ENCODE data around the gene MMP20. TPM values are rescaled to one million over a fixed set of nuclear protein-coding genes. Genes with fewer than 3 reads are reported as not detected.

Gene MMP20
- total RNA-seq, 1 experiment from 2014 or later, result not detected

DNA sequence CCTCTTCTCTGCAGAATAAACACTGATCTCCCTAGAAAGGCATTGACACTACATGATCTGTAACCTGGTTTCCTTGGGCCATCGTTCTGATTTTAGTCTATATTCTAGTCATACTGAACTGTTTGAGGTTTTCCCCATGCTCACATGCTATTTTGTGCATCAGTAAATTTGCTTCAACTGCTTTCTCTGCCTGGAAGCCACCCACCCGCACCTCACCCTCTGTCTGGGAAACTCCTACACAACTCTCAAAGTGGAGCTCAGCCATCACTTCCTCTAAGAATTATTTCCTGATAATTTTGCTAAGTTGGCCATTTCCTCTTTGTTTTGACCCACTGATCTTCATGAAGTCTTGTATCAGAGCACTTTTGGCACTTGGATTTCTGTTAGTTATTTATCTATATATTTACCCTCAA is 36.1 kb downstream of the MMP20 start:
- no peak for ATAC-seq
- CTCF ChIA-PET, result no interaction called here
- H3K4me1 Mint-ChIP-seq, result peaks cover 8% of the 10 kb centered on the region

DNA sequence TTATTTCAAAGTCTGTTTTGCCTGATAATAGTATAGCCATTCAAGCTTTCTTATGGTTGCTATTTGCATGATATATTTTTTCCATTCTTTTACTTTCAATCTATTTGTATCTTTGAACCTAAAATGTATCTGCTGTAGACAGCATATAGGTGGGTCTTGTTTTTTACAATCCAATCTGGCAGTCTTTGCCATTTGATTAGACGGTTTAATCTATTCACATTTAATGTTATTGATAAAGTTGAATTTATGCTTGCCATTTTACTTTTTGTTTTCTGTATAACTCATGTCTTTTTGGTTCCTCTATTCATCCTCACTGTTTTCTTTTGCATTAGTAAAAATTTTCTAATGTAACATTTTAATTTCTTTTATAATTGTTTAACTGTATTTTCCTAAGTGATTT is 37.4 kb downstream of the MMP20 start:
- no peaks in the 10 kb centered on the region for H3K27me3 Mint-ChIP-seq (ENCODE audit: low read depth)
- TF ChIP-seq, protein P1, sequence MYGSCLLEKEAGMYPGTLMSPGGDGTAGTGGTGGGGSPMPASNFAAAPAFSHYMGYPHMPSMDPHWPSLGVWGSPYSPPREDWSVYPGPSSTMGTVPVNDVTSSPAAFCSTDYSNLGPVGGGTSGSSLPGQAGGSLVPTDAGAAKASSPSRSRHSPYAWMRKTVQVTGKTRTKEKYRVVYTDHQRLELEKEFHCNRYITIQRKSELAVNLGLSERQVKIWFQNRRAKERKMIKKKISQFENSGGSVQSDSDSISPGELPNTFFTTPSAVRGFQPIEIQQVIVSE (CRISPR knock-in tag; IDR thresholded peaks at IDR 0.05; ENCODE audit: borderline replicate concordance), result no peak
- TF ChIP-seq ZNF138 (CRISPR knock-in tag; conservative IDR thresholded peaks at IDR 0.05) (no peak), PRRX2 (CRISPR knock-in tag; IDR thresholded peaks at IDR 0.05) (no peak)
- TF ChIP-seq, protein P2, sequence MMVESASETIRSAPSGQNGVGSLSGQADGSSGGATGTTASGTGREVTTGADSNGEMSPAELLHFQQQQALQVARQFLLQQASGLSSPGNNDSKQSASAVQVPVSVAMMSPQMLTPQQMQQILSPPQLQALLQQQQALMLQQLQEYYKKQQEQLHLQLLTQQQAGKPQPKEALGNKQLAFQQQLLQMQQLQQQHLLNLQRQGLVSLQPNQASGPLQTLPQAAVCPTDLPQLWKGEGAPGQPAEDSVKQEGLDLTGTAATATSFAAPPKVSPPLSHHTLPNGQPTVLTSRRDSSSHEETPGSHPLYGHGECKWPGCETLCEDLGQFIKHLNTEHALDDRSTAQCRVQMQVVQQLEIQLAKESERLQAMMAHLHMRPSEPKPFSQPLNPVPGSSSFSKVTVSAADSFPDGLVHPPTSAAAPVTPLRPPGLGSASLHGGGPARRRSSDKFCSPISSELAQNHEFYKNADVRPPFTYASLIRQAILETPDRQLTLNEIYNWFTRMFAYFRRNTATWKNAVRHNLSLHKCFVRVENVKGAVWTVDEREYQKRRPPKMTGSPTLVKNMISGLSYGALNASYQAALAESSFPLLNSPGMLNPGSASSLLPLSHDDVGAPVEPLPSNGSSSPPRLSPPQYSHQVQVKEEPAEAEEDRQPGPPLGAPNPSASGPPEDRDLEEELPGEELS (CRISPR knock-in tag; IDR thresholded peaks at IDR 0.05), result no peak
- TF ChIP-seq, protein P3, sequence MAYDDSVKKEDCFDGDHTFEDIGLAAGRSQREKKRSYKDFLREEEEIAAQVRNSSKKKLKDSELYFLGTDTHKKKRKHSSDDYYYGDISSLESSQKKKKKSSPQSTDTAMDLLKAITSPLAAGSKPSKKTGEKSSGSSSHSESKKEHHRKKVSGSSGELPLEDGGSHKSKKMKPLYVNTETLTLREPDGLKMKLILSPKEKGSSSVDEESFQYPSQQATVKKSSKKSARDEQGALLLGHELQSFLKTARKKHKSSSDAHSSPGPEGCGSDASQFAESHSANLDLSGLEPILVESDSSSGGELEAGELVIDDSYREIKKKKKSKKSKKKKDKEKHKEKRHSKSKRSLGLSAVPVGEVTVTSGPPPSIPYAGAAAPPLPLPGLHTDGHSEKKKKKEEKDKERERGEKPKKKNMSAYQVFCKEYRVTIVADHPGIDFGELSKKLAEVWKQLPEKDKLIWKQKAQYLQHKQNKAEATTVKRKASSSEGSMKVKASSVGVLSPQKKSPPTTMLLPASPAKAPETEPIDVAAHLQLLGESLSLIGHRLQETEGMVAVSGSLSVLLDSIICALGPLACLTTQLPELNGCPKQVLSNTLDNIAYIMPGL (CRISPR knock-in tag; IDR thresholded peaks at IDR 0.05), result no peak
- TF ChIP-seq, protein P4, sequence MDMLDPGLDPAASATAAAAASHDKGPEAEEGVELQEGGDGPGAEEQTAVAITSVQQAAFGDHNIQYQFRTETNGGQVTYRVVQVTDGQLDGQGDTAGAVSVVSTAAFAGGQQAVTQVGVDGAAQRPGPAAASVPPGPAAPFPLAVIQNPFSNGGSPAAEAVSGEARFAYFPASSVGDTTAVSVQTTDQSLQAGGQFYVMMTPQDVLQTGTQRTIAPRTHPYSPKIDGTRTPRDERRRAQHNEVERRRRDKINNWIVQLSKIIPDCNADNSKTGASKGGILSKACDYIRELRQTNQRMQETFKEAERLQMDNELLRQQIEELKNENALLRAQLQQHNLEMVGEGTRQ (CRISPR knock-in tag; IDR thresholded peaks at IDR 0.05), result no peak
- no peak overlapping the region for H3K4me3 Mint-ChIP-seq
- no peak overlapping the region for H3K27ac Mint-ChIP-seq
- DNase-seq (ENCODE audit: low spot score) (no peak), ATAC-seq (no peak)
- H3K36me3 Mint-ChIP-seq, result no peaks in the 10 kb centered on the region
- peaks cover 8% of the 10 kb centered on the region for H3K4me1 Mint-ChIP-seq
- ChIA-PET POLR2A (no interaction called here), CTCF (no interaction called here)
- peaks cover 14% of the 10 kb centered on the region for H3K9me3 Mint-ChIP-seq

More for the DNA sequence above, 36.1 kb downstream of the MMP20 start:
- TF ChIP-seq TP53 (CRISPR knock-in tag; IDR thresholded peaks at IDR 0.05) (no peak), SP1 (CRISPR knock-in tag; conservative IDR thresholded peaks at IDR 0.05) (no peak), ZNF232 (CRISPR knock-in tag; IDR thresholded peaks at IDR 0.05) (no peak), ZNF219 (CRISPR knock-in tag; IDR thresholded peaks at IDR 0.05; ENCODE audit: borderline replicate concordance) (no peak), JUN (CRISPR knock-in tag; IDR thresholded peaks at IDR 0.05) (no peak), IRF2 (CRISPR knock-in tag; IDR thresholded peaks at IDR 0.05; ENCODE audit: borderline replicate concordance, low read depth) (no peak), CBFB (CRISPR knock-in tag; IDR thresholded peaks at IDR 0.05; ENCODE audit: low read depth) (no peak), SMAD4 (CRISPR knock-in tag; IDR thresholded peaks at IDR 0.05) (no peak), HMGA2 (CRISPR knock-in tag; IDR thresholded peaks at IDR 0.05) (no peak), ZNF121 (CRISPR knock-in tag; IDR thresholded peaks at IDR 0.05) (no peak), NFYB (CRISPR knock-in tag; conservative IDR thresholded peaks at IDR 0.05; ENCODE audit: low read depth) (no peak), RELA (CRISPR knock-in tag; IDR thresholded peaks at IDR 0.05; ENCODE audit: borderline replicate concordance) (no peak), MXD4 (CRISPR knock-in tag; IDR thresholded peaks at IDR 0.05; ENCODE audit: borderline replicate concordance) (no peak)
- TF ChIP-seq, protein P5, sequence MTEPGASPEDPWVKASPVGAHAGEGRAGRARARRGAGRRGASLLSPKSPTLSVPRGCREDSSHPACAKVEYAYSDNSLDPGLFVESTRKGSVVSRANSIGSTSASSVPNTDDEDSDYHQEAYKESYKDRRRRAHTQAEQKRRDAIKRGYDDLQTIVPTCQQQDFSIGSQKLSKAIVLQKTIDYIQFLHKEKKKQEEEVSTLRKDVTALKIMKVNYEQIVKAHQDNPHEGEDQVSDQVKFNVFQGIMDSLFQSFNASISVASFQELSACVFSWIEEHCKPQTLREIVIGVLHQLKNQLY (CRISPR knock-in tag; IDR thresholded peaks at IDR 0.05), result no peak
- TF ChIP-seq, protein P6, sequence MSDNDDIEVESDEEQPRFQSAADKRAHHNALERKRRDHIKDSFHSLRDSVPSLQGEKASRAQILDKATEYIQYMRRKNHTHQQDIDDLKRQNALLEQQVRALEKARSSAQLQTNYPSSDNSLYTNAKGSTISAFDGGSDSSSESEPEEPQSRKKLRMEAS (CRISPR knock-in tag; IDR thresholded peaks at IDR 0.05), result no peak
- TF ChIP-seq, protein P7, sequence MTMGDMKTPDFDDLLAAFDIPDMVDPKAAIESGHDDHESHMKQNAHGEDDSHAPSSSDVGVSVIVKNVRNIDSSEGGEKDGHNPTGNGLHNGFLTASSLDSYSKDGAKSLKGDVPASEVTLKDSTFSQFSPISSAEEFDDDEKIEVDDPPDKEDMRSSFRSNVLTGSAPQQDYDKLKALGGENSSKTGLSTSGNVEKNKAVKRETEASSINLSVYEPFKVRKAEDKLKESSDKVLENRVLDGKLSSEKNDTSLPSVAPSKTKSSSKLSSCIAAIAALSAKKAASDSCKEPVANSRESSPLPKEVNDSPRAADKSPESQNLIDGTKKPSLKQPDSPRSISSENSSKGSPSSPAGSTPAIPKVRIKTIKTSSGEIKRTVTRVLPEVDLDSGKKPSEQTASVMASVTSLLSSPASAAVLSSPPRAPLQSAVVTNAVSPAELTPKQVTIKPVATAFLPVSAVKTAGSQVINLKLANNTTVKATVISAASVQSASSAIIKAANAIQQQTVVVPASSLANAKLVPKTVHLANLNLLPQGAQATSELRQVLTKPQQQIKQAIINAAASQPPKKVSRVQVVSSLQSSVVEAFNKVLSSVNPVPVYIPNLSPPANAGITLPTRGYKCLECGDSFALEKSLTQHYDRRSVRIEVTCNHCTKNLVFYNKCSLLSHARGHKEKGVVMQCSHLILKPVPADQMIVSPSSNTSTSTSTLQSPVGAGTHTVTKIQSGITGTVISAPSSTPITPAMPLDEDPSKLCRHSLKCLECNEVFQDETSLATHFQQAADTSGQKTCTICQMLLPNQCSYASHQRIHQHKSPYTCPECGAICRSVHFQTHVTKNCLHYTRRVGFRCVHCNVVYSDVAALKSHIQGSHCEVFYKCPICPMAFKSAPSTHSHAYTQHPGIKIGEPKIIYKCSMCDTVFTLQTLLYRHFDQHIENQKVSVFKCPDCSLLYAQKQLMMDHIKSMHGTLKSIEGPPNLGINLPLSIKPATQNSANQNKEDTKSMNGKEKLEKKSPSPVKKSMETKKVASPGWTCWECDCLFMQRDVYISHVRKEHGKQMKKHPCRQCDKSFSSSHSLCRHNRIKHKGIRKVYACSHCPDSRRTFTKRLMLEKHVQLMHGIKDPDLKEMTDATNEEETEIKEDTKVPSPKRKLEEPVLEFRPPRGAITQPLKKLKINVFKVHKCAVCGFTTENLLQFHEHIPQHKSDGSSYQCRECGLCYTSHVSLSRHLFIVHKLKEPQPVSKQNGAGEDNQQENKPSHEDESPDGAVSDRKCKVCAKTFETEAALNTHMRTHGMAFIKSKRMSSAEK (CRISPR knock-in tag; IDR thresholded peaks at IDR 0.05; ENCODE audit: borderline replicate concordance), result no peak
- TF ChIP-seq, protein P8, sequence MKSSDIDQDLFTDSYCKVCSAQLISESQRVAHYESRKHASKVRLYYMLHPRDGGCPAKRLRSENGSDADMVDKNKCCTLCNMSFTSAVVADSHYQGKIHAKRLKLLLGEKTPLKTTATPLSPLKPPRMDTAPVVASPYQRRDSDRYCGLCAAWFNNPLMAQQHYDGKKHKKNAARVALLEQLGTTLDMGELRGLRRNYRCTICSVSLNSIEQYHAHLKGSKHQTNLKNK (CRISPR knock-in tag; IDR thresholded peaks at IDR 0.05), result no peak
- TF ChIP-seq, protein P9, sequence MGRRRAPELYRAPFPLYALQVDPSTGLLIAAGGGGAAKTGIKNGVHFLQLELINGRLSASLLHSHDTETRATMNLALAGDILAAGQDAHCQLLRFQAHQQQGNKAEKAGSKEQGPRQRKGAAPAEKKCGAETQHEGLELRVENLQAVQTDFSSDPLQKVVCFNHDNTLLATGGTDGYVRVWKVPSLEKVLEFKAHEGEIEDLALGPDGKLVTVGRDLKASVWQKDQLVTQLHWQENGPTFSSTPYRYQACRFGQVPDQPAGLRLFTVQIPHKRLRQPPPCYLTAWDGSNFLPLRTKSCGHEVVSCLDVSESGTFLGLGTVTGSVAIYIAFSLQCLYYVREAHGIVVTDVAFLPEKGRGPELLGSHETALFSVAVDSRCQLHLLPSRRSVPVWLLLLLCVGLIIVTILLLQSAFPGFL (CRISPR knock-in tag; IDR thresholded peaks at IDR 0.05; ENCODE audit: borderline replicate concordance), result no peak
- TF ChIP-seq, protein P10, sequence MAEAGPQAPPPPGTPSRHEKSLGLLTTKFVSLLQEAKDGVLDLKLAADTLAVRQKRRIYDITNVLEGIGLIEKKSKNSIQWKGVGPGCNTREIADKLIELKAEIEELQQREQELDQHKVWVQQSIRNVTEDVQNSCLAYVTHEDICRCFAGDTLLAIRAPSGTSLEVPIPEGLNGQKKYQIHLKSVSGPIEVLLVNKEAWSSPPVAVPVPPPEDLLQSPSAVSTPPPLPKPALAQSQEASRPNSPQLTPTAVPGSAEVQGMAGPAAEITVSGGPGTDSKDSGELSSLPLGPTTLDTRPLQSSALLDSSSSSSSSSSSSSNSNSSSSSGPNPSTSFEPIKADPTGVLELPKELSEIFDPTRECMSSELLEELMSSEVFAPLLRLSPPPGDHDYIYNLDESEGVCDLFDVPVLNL (CRISPR knock-in tag; IDR thresholded peaks at IDR 0.05; ENCODE audit: borderline replicate concordance, low read depth), result no peak
- no peaks in the 10 kb centered on the region for H3K27me3 Mint-ChIP-seq (ENCODE audit: low read depth)
- DNase-seq (ENCODE audit: low spot score), result no peak
- H3K27ac Mint-ChIP-seq, result no peak overlapping the region
- no peak overlapping the region for H3K4me3 Mint-ChIP-seq
- POLR2A ChIA-PET, result no interaction called here
- H3K9me3 Mint-ChIP-seq, result peaks cover 14% of the 10 kb centered on the region
- H3K36me3 Mint-ChIP-seq, result no peaks in the 10 kb centered on the region
